Panc1 (cell line): ENCODE results near the gene PPFIA1. TPM values are rescaled to one million over a fixed set of nuclear protein-coding genes. Genes with fewer than 3 reads are reported as not detected.
A peak's percentile ranks its signal among the peaks of the same experiment; 100 is the strongest.

Experiments used
- ATAC-seq: fragments of 200-7000 bp; cut with Tn5 transposase; 2 replicates; pipeline ENCODE4 v1.9.1; 2020; ENCODE audit warnings: mild to moderate bottlenecking, moderate library complexity
- BruUV-seq: library from RNA; stranded (reverse); fragments of 400-500 nt; replicated peaks from 2 replicates; lab custom pipeline; 2021; lab: Mats Ljungman, UMichigan
- CTCF ChIA-PET: fragments of 300-600 bp; sonication (Branson Sonifier 250); formaldehyde crosslinking; loops from one replicate; lab custom pipeline; 2022; ENCODE audit warnings: antibody characterized with exemption; lab: Charles Lee
- POLR2A ChIA-PET: fragments of 300-600 bp; sonication (Branson Sonifier 250); formaldehyde crosslinking; loops from one replicate; lab custom pipeline; 2022; ENCODE audit warnings: antibody characterized with exemption; lab: Charles Lee
- DNase-seq: peaks from one replicate; pipeline ENCODE4 v3.0.0-alpha.2; 2010; ENCODE audit warnings: low read depth, low spot score
- H3K27ac ChIP-seq: 2 replicates; pipeline ENCODE4 v1.5.1; 2011; ENCODE audit warnings: mild to moderate bottlenecking, low read length, inconsistent platforms
- H3K27me3 ChIP-seq: fragments of 200-500 bp; sonication (Bioruptor generic); 2 replicates; pipeline ENCODE4 v1.6.0; 2014; ENCODE audit warnings: low read length, inconsistent platforms; ENCODE audit not compliant: control insufficient read depth, insufficient read depth
- H3K36me3 ChIP-seq: fragments of 200-500 bp; sonication (Bioruptor generic); 2 replicates; pipeline ENCODE4 v1.5.1; 2014; ENCODE audit warnings: inconsistent platforms, mild to moderate bottlenecking, low read length, moderate library complexity; ENCODE audit not compliant: control insufficient read depth, insufficient read depth
- H3K4me1 ChIP-seq: 2 replicates; pipeline ENCODE4 v1.5.1; 2011; ENCODE audit warnings: inconsistent platforms, mild to moderate bottlenecking, low read length, moderate library complexity; ENCODE audit not compliant: control insufficient read depth, insufficient read depth
- H3K4me3 ChIP-seq, 2 experiments: 2 replicates each; pipeline ENCODE4 v1.5.1; 2011 to 2012; ENCODE audit warnings: low read depth in 2 of 2, low read length in 2 of 2, mild to moderate bottlenecking in 2 of 2, inconsistent platforms in 1 of 2, moderate library complexity in 1 of 2
- H3K9me3 ChIP-seq: fragments of 200-500 bp; sonication (Bioruptor generic); 2 replicates; pipeline ENCODE4 v1.5.1; 2014; ENCODE audit warnings: low read depth, mild to moderate bottlenecking, inconsistent platforms, low read length, moderate library complexity; ENCODE audit not compliant: control insufficient read depth, insufficient read depth
- CTCF ChIP-seq: fragments of 450-650 bp; IDR thresholded peaks from 2 replicates; pipeline ENCODE4 v1.5.1; 2017; ENCODE audit warnings: mild to moderate bottlenecking
- POLR2AphosphoS5 ChIP-seq: IDR thresholded peaks from 2 replicates; pipeline ENCODE4 v1.6.1; 2012; ENCODE audit warnings: mild to moderate bottlenecking, low read depth, low read length, moderate library complexity
- SIN3A ChIP-seq: IDR thresholded peaks from 2 replicates; pipeline ENCODE4 v1.6.1; 2012; ENCODE audit warnings: low read depth, mild to moderate bottlenecking, low read length, moderate library complexity, borderline replicate concordance; ENCODE audit not compliant: insufficient read depth
- TCF7L2 ChIP-seq: IDR thresholded peaks from 2 replicates; pipeline ENCODE4 v1.6.1; 2011; ENCODE audit warnings: mild to moderate bottlenecking, low read depth, low read length, inconsistent platforms
- in situ Hi-C: cut with HindIII; loops from 2 replicates; pipeline ENCODE4 v1.10.0; 2016; ENCODE audit warnings: low sequenced_read_pairs, low pct_unique_long_range_greater_than_20kb
- intact Hi-C: fragments of 100-400 bp; cut with micrococcal nuclease; formaldehyde crosslinking; loops from one replicate; pipeline ENCODE4 v1.10.0; 2022; ENCODE audit not compliant: unreplicated experiment
- total RNA-seq: library from RNA; stranded (reverse); gene quantifications from one replicate; pipeline ENCODE4 v1.2.1, GENCODE V29; 2021; ENCODE audit not compliant: unreplicated experiment
- TF ChIP-seq, protein P1 (sequence below), 2 experiments: IDR thresholded peaks; 2 replicates each; pipeline ENCODE4 v1.6.1; 2011 to 2012; ENCODE audit warnings: low read depth in 2 of 2, control low read depth in 1 of 2, low read length in 1 of 2, mild to moderate bottlenecking in 1 of 2, moderate library complexity in 1 of 2; ENCODE audit not compliant: insufficient read depth in 1 of 2

Gene PPFIA1
- total RNA-seq, 1 experiment from 2014 or later: 101 TPM

GRCh38 chr11:70423523-70424505, 153.3 kb downstream of the PPFIA1 start:
- Histone ChIP-seq H3K27ac (no peak overlapping the region), H3K4me3 (no peak overlapping the region), H3K9me3 (no peaks in the 10 kb centered on the region), H3K36me3 (peaks cover 29% of the 10 kb centered on the region), H3K27me3 (no peaks in the 10 kb centered on the region), H3K4me1 (no peaks in the 10 kb centered on the region)
- ChIA-PET POLR2A (no interaction called here), CTCF (no interaction called here)
- no peak for TF ChIP-seq SIN3A
- no peak for TF ChIP-seq TCF7L2
- TF ChIP-seq POLR2AphosphoS5: no peak
- TF ChIP-seq, protein P1, sequence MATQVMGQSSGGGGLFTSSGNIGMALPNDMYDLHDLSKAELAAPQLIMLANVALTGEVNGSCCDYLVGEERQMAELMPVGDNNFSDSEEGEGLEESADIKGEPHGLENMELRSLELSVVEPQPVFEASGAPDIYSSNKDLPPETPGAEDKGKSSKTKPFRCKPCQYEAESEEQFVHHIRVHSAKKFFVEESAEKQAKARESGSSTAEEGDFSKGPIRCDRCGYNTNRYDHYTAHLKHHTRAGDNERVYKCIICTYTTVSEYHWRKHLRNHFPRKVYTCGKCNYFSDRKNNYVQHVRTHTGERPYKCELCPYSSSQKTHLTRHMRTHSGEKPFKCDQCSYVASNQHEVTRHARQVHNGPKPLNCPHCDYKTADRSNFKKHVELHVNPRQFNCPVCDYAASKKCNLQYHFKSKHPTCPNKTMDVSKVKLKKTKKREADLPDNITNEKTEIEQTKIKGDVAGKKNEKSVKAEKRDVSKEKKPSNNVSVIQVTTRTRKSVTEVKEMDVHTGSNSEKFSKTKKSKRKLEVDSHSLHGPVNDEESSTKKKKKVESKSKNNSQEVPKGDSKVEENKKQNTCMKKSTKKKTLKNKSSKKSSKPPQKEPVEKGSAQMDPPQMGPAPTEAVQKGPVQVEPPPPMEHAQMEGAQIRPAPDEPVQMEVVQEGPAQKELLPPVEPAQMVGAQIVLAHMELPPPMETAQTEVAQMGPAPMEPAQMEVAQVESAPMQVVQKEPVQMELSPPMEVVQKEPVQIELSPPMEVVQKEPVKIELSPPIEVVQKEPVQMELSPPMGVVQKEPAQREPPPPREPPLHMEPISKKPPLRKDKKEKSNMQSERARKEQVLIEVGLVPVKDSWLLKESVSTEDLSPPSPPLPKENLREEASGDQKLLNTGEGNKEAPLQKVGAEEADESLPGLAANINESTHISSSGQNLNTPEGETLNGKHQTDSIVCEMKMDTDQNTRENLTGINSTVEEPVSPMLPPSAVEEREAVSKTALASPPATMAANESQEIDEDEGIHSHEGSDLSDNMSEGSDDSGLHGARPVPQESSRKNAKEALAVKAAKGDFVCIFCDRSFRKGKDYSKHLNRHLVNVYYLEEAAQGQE (IDR thresholded peaks at IDR 0.05; ENCODE audit: insufficient read depth in 1 of 2, low read depth in 2 of 2, low read length in 1 of 2): no peak
- TF ChIP-seq CTCF: no peak
- in situ Hi-C loops (no loop called here), intact Hi-C loops (no loop called here)
- ATAC-seq (peak; percentile 24), DNase-seq (no peak)
- BruUV-seq: no TSS peak

DNA sequence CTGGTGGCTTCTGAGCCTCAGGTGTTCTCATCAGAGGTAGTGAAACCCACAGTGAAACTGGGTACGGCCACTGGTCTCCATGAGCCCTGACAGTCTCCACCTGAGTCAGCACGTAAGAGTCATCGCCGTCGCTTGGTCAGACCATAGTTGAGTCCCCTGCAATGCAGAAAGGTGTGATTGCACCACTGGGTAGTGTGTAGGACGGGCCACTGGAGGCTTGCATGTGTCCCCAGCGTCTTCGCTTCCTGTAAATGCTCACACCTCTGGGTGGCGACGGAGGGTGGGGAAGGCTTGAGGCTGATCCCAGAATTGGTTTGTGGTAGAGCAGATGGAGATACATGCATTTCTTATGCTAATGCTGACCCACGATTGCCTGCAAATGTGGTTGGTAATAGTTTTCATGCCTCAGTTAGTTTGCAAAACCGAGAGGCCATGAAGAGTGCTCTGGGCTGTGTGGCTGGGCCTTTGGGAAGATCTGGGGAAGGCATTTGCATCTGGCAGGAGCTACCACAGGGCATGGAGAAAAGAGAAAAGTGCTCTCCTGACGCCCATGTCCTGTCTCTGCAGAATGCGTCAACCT, 154.4 kb downstream of the PPFIA1 start:
- intact Hi-C loops: no loop called here
- ChIA-PET POLR2A (no interaction called here), CTCF (no interaction called here)
- DNase-seq: no peak
- Histone ChIP-seq H3K4me3 (no peak overlapping the region), H3K27me3 (no peaks in the 10 kb centered on the region), H3K4me1 (no peaks in the 10 kb centered on the region), H3K9me3 (no peaks in the 10 kb centered on the region), H3K27ac (no peak overlapping the region), H3K36me3 (peaks cover 29% of the 10 kb centered on the region)
- no TSS peak for BruUV-seq
- in situ Hi-C loops: no loop called here
- TF ChIP-seq TCF7L2 (no peak), SIN3A (no peak), CTCF (no peak), POLR2AphosphoS5 (no peak)
- TF ChIP-seq, protein P1 (IDR thresholded peaks at IDR 0.05; ENCODE audit: insufficient read depth in 1 of 2, low read depth in 2 of 2, low read length in 1 of 2): no peak
- no peak for ATAC-seq
